Skeletal muscle cell (primary cell): ENCODE data around the gene ITGA3.

Source experiments
- DNase-seq: peaks from one replicate; pipeline ENCODE4 v3.0.0-alpha.2; 2010; ENCODE audit warnings: low read depth
- H3K4me3 ChIP-seq: 2 replicates; pipeline ENCODE4 v1.5.1; 2011; ENCODE audit warnings: low read depth, mild to moderate bottlenecking, control low read depth, low read length, moderate library complexity

The ITGA3 gene

DNA sequence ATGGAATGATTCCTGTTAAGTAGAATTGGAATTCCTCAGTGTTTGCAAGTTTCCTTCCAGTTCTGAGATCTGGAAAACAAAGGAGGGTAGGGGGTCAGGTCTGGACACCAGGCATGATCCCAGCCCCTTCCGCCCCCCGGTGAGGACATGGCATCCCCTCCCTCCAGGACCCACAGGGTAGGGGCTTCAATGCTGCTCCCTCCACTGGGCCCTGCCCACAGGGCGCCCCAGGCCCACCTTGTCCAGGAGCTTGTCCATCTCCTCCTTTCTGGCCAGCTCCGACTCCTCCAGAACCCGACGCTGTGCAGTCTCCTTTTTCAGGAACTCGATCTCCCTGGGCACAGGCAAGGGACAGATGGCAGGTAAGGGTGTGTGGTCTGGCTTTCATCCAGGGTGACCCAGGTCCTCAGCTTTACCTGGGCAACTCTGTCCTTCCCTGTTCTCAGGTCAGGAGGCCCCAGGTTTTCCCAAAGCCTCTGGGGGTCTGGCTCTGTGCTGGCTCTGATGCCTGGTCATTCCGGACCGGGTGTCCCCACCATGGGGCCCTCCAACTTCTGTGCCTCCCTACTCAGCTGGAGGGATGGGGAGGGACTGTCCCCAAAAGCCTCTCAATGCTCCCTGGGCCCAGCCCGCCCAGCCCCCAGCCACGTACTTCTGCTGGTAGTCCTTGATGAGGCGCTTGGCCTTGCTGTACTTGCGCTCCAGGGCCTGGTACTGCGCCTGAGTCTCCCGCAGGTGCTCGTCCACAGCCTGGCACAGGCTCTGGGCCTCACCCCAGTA, 79.6 kb downstream of the ITGA3 start:
- DNase-seq = no peak
- no peak overlapping the region for H3K4me3 ChIP-seq

DNA sequence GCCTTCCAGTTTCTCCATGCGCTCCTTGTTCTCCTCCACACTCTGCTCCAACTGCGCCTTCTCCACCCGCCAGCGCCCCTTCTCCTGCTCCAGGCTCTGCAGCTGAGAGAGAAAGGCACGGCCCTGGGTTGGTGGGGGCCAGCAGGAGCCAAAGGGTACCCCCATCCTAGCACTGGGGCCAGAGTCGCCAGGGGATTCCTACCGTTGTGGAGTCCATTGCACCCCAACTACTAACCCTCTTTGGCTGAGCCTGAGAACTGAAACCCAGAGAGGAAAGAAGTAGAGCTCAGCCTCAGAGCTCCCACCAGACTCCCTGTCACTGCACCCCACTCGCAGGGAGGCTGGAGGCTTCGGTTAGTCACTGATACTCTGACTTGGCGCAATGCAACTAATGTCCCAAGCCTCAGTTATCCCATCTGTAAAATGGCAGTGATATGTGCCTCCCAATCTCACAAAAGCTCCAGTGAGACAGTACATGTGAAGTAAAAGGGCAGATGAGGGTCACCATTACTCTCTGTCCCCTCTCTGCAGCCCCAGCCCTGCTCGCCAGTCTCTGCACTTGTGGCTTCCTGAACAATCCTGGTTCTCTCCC, 80.3 kb downstream of the ITGA3 start:
- no peak for DNase-seq
- no peak overlapping the region for H3K4me3 ChIP-seq

DNA sequence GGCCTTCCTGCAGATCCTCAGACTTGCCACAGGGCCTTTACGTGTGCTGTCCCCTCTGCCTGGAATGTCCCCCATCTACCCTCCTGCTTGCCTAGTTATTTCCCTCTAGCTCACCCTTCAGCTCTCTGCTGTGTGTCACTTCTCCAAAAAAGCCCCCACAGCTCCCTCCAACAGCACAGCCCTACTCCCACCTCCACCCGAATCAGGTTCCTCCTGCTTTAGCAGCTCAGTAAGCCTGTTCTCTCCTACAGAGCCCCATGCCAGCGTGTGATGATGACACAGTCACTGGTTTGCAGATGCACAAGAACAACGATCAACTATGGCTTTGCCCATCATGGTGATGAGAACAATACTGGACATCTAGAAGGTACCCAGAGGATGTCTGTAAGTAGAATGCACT, 81.1 kb downstream of the ITGA3 start:
- no peak overlapping the region for H3K4me3 ChIP-seq
- DNase-seq = no peak

DNA sequence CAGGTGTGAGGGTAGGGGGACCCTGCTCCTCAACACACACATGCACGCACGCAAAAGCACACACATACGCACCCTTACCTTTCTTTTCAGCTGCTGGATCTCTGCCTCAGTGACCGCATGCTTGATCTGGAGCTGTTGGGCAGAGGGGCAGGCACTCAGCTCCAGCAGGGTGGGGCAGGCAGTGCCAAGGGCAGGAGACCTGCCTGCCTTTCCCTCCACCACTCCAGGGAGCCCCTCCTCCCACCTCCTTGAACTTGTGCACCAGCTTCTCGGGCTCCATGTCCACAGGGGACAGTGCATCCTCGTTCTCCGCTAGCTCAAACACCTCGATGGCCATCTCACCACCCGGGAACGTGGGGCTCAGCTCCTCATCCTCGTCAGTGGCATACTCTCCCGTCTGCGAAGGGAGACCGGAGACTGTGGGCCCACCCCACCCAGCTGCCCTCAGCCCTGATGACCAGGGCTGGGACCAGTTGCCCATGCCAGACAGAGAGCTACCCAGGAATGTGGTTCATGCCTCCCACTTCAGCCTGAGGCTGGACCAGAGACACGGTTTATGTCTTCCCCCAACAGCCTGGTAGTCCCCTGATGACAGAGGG, 83.4 kb downstream of the ITGA3 start:
- DNase-seq = no peak

More for the DNA sequence above, 83.4 kb downstream of the ITGA3 start:
- no peak overlapping the region for H3K4me3 ChIP-seq
